Measurements from ENCODE around the gene LMTK3.

LMTK3 gene

GRCh38 chr19:48478339-48479256 lies 33.0 kb downstream of the LMTK3 start:
- H3K27me3 Mint-ChIP-seq = no peaks in the 10 kb centered on the region
- H3K4me3 Mint-ChIP-seq = no peak overlapping the region
- no peak overlapping the region for H3K27ac Mint-ChIP-seq
- H3K36me3 Mint-ChIP-seq (ENCODE audit: low read depth) = peaks cover 8% of the 10 kb centered on the region
- H3K4me1 Mint-ChIP-seq (ENCODE audit: low read depth) = peaks cover 21% of the 10 kb centered on the region
- H3K9me3 Mint-ChIP-seq = no peaks in the 10 kb centered on the region

GRCh38 chr19:48477698-48478338 lies 33.8 kb downstream of the LMTK3 start:
- H3K9me3 Mint-ChIP-seq = no peaks in the 10 kb centered on the region
- peaks cover 21% of the 10 kb centered on the region for H3K4me1 Mint-ChIP-seq (ENCODE audit: low read depth)
- peaks cover 8% of the 10 kb centered on the region for H3K36me3 Mint-ChIP-seq (ENCODE audit: low read depth)
- no peak overlapping the region for H3K4me3 Mint-ChIP-seq
- H3K27ac Mint-ChIP-seq = no peak overlapping the region
- no peaks in the 10 kb centered on the region for H3K27me3 Mint-ChIP-seq

- Mint-ChIP-seq H3K4me1 (ENCODE audit: low read depth) (peaks cover 20% of the 10 kb centered on the region), H3K27ac (no peak overlapping the region), H3K36me3 (ENCODE audit: low read depth) (peaks cover 8% of the 10 kb centered on the region), H3K27me3 (no peaks in the 10 kb centered on the region), H3K9me3 (no peaks in the 10 kb centered on the region), H3K4me3 (no peak overlapping the region)
Measured at GRCh38 chr19:48477067-48477685, 34.5 kb downstream of the LMTK3 start.

- peaks cover 11% of the 10 kb centered on the region for H3K4me1 Mint-ChIP-seq (ENCODE audit: low read depth)
- H3K27ac Mint-ChIP-seq = no peak overlapping the region
- H3K4me3 Mint-ChIP-seq = no peak overlapping the region
- no peaks in the 10 kb centered on the region for H3K27me3 Mint-ChIP-seq
- no peaks in the 10 kb centered on the region for H3K9me3 Mint-ChIP-seq
- peaks cover 13% of the 10 kb centered on the region for H3K36me3 Mint-ChIP-seq (ENCODE audit: low read depth)
Measured at GRCh38 chr19:48476176-48476575, 35.5 kb downstream of the LMTK3 start.

DNA sequence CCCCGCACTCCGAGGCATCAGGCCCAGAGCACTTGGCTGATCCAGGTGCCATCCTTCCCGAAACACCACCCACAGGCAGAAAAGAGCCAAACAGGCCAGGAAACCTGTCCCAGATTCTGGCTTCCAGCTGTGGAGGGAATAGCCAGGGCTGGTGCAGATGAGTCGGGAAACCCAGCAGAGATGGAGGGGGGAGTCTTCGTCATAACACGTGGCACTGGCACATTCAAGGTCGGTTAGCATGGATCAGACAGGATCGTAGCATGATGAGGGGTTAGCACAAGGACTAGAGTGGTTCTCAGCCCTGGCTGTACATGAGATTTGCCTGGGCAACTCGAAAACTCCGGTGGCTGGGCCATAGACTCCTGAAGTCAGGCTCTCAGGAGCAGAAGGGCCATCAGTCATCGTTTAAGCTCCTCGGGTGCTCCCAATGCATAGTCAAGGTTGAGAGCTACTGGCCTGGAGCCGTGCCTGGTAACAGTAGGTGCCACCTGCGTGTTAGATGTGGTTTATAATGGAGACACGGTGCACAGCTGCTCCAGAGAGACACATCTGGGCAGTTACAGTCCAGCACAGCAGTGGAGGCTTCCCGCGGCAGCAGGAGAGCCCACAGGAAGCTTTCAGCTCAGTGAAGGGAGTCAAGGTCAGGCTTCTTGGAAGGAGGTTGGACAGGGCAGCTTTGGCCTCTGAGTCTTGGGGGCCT lies 36.1 kb downstream of the LMTK3 start:
- H3K27ac Mint-ChIP-seq = peak overlapping the region; percentile 70
- no peaks in the 10 kb centered on the region for H3K27me3 Mint-ChIP-seq
- H3K9me3 Mint-ChIP-seq = no peaks in the 10 kb centered on the region
- H3K4me1 Mint-ChIP-seq (ENCODE audit: low read depth) = peaks cover 9% of the 10 kb centered on the region
- no peak overlapping the region for H3K4me3 Mint-ChIP-seq
- peaks cover 17% of the 10 kb centered on the region for H3K36me3 Mint-ChIP-seq (ENCODE audit: low read depth)

GRCh38 chr19:48474084-48474592 lies 37.5 kb downstream of the LMTK3 start:
- Mint-ChIP-seq H3K27me3 (no peaks in the 10 kb centered on the region), H3K9me3 (no peaks in the 10 kb centered on the region), H3K36me3 (ENCODE audit: low read depth) (peaks cover 12% of the 10 kb centered on the region), H3K27ac (no peak overlapping the region), H3K4me3 (no peak overlapping the region), H3K4me1 (ENCODE audit: low read depth) (peaks cover 10% of the 10 kb centered on the region)

DNA sequence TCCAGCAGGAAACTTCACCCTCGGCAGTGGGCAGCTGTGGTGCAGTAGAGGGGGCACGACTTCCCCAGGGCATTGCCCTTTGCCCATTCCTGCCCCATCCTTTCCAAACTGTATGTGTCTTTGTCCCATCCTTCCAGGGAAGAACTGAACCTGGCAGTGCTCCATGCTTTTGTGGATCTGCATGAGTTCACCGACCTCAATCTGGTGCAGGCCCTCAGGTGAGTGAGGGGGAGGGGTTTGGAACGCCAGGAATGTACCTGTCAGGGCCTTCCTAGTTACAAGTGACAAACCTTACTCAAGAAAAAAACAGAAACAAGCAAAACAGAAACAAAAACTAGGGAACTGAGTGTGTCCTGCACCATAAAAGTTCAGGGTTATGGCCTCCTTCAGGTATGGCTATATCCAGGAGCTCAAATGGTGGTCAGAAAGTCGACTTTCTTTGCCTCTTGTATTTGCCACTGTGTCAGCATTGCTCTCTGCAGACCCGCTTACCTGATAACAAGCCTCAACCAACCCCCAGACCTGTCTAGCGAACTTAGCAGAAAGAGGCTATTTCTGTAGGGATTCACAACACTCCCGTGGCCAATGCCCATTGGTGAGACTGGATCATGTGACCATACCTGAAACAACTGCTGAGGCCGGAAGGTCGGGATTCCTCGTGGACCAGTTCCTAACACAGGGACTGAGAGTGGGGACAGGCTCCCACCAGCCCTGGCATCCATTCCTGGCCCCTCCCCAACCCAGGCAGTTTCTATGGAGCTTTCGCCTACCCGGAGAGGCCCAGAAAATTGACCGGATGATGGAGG lies 38.3 kb downstream of the LMTK3 start:
- H3K4me1 Mint-ChIP-seq (ENCODE audit: low read depth) = peaks cover 18% of the 10 kb centered on the region
- H3K9me3 Mint-ChIP-seq = no peaks in the 10 kb centered on the region
- no peak overlapping the region for H3K27ac Mint-ChIP-seq
- H3K4me3 Mint-ChIP-seq = no peak overlapping the region
- H3K27me3 Mint-ChIP-seq = no peaks in the 10 kb centered on the region
- peaks cover 12% of the 10 kb centered on the region for H3K36me3 Mint-ChIP-seq (ENCODE audit: low read depth)

DNA sequence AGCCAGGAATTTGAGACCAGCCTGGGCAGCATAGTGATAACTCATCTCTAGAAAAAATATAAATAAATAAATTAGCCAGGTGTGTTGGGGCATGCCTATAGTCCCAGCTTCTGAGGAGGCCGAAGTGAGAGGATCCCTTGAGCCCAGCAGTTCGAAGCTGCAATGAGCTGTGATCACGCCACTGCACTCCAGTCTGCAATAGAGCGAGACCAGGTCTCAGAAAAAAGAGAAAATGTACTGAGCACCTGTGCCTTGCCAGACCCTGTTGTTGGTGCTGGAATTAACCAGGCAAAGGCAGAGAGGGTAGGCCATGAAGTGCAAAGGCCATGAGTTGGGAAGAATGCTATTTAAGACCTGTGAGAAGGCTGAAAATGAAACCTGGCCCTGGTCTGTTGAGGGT lies 39.8 kb downstream of the LMTK3 start:
- Mint-ChIP-seq H3K9me3 (no peaks in the 10 kb centered on the region), H3K36me3 (ENCODE audit: low read depth) (peaks cover 12% of the 10 kb centered on the region), H3K4me3 (no peak overlapping the region), H3K27me3 (no peaks in the 10 kb centered on the region), H3K4me1 (ENCODE audit: low read depth) (peaks cover 25% of the 10 kb centered on the region), H3K27ac (no peak overlapping the region)

- Mint-ChIP-seq H3K27ac (no peak overlapping the region), H3K4me1 (ENCODE audit: low read depth) (peaks cover 25% of the 10 kb centered on the region)
Measured at GRCh38 chr19:48470856-48471255, 40.8 kb downstream of the LMTK3 start.

DNA sequence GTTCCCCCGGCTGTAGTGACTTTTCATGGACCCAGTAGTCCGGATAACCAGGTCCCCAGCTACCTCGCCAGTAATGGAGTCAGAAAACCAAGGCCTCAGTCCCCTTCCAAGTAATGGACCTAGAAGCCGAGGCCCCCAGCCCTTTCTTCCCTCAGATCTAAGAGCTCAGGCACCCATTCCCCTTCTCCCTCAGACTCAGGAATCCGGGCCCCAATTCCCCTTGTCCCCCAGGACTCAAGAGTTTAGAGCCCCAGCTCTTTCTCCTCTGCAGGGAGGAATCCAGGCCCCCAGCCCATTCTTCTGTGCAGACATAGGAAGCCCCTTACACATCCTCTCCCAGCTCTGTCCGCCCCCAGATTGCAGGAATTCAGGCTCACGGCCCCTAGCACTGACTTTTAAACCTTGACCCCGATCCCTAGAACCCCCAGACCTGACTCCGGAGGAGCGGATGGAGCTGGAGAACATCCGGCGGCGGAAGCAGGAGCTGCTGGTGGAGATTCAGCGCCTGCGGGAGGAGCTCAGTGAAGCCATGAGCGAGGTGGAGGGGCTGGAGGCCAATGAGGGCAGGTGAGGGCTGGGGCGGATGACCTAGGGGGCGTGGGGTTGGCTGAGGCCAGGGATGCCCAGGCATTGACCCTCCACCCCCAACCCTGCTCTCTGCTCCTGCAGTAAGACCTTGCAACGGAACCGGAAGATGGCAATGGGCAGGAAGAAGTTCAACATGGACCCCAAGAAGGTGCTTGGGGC lies 41.5 kb downstream of the LMTK3 start:
- peaks cover 12% of the 10 kb centered on the region for H3K36me3 Mint-ChIP-seq (ENCODE audit: low read depth)
- peaks cover 25% of the 10 kb centered on the region for H3K4me1 Mint-ChIP-seq (ENCODE audit: low read depth)
- H3K9me3 Mint-ChIP-seq = no peaks in the 10 kb centered on the region
- no peaks in the 10 kb centered on the region for H3K27me3 Mint-ChIP-seq
- H3K27ac Mint-ChIP-seq = peak overlapping the region; percentile 55
- peak overlapping the region; percentile 87 for H3K4me3 Mint-ChIP-seq

More at GRCh38 chr19:48470856-48471255, 40.8 kb downstream of the LMTK3 start:
- Mint-ChIP-seq H3K9me3 (no peaks in the 10 kb centered on the region), H3K36me3 (ENCODE audit: low read depth) (peaks cover 12% of the 10 kb centered on the region), H3K4me3 (peak overlapping the region; percentile 87), H3K27me3 (no peaks in the 10 kb centered on the region)

GRCh38 chr19:48469289-48469881 lies 42.2 kb downstream of the LMTK3 start, which contains the start of gene CYTH2:
TSS of gene CYTH2 (plus strand) at chr19:48469369. CDS start at chr19:48469508, 139 bp downstream.
- peaks cover 25% of the 10 kb centered on the region for H3K4me1 Mint-ChIP-seq (ENCODE audit: low read depth)
- peaks cover 10% of the 10 kb centered on the region for H3K36me3 Mint-ChIP-seq (ENCODE audit: low read depth)
- H3K27ac Mint-ChIP-seq = peak within 1 kb of the TSS; percentile 83

GRCh38 chr19:48468772-48469288 lies 42.8 kb downstream of the LMTK3 start:
- peak overlapping the region; percentile 87 for H3K4me3 Mint-ChIP-seq
- peaks cover 13% of the 10 kb centered on the region for H3K36me3 Mint-ChIP-seq (ENCODE audit: low read depth)
- no peaks in the 10 kb centered on the region for H3K27me3 Mint-ChIP-seq
- H3K9me3 Mint-ChIP-seq = no peaks in the 10 kb centered on the region
- H3K4me1 Mint-ChIP-seq (ENCODE audit: low read depth) = peaks cover 25% of the 10 kb centered on the region
- H3K27ac Mint-ChIP-seq = peak overlapping the region; percentile 83

More at GRCh38 chr19:48469289-48469881, 42.2 kb downstream of the LMTK3 start, which contains the start of gene CYTH2:
- Mint-ChIP-seq H3K4me3 (peak within 1 kb of the TSS; percentile 87), H3K27me3 (no peaks in the 10 kb centered on the region), H3K9me3 (no peaks in the 10 kb centered on the region)
